ENCODE measurements around the gene TMEM161A. TPM values are rescaled to one million over a fixed set of nuclear protein-coding genes. Genes with fewer than 3 reads are reported as not detected.
"Not testable (repeated sequence)": the region's sequence is repeated elsewhere in the genome, so short reads cannot be mapped to it uniquely, and the experiment has no call there.

The TMEM161A gene
- total RNA-seq, 4 donors from 2014 or later: 16.9 to 41.9 (median 18.5) TPM

GRCh38 chr19:19152668-19153384, 14.5 kb upstream of the TMEM161A start:
- Histone ChIP-seq H3K27me3 (no peaks in the 10 kb centered on the region), H3K27ac (no peak overlapping the region), H3K4me3 (no peak overlapping the region), H3K9me3 (no peaks in the 10 kb centered on the region), H3K4me1 (no peaks in the 10 kb centered on the region), H3K36me3 (peaks cover 0 to under 1% (median 0%) of the 10 kb centered on the region in 4 donors)
- WGBS, 2 donors (ENCODE audit: low coverage in 1 of 2): 84% methylated on average over 3 to 13 of the region's 13 CpGs
- TF ChIP-seq POLR2AphosphoS5 (IDR thresholded peaks at IDR 0.05) (no peak), EP300 (IDR thresholded peaks at IDR 0.05; ENCODE audit: low read depth) (no peak), POLR2A (IDR thresholded peaks at IDR 0.05) (no peak), CTCF (IDR thresholded peaks at IDR 0.05) (no peak)
- intact Hi-C loops (cut with DNase I; ENCODE audit: low total_unique reads) (no loop called here), in situ Hi-C loops (cut with MboI; ENCODE audit: low pct_ligation_motif_present in 1 of 4, low pct_unique_long_range_greater_than_20kb in 1 of 4, low sequenced_read_pairs in 3 of 4) (no loop called here)
- DNase-seq: no peak

GRCh38 chr19:19151418-19151817, 13.1 kb upstream of the TMEM161A start:
- Histone ChIP-seq H3K27me3 (no peaks in the 10 kb centered on the region), H3K4me1 (no peaks in the 10 kb centered on the region), H3K9me3 (no peaks in the 10 kb centered on the region), H3K36me3 (peaks cover 0 to 8% (median 0%) of the 10 kb centered on the region in 4 donors), H3K4me3 (no peak overlapping the region), H3K27ac (no peak overlapping the region)
- WGBS, 2 donors (ENCODE audit: low coverage in 1 of 2): 61% methylated on average over 10 of the region's 11 CpGs; no CpG with 5 or more reads in 1 of the 2 donors
- in situ Hi-C loops (cut with MboI; ENCODE audit: low pct_ligation_motif_present in 1 of 4, low pct_unique_long_range_greater_than_20kb in 1 of 4, low sequenced_read_pairs in 3 of 4) (no loop called here), intact Hi-C loops (cut with DNase I; ENCODE audit: low total_unique reads) (no loop called here)
- TF ChIP-seq CTCF (IDR thresholded peaks at IDR 0.05) (no peak), POLR2A (IDR thresholded peaks at IDR 0.05) (no peak), EP300 (IDR thresholded peaks at IDR 0.05; ENCODE audit: low read depth) (no peak), POLR2AphosphoS5 (IDR thresholded peaks at IDR 0.05) (no peak)
- DNase-seq: peak; percentile 45

GRCh38 chr19:19149435-19149834, 11.2 kb upstream of the TMEM161A start:
- no peaks in the 10 kb centered on the region for H3K9me3 ChIP-seq
- H3K36me3 ChIP-seq: peaks cover 0 to 8% (median 0%) of the 10 kb centered on the region in 4 donors
- in situ Hi-C loops (cut with MboI; ENCODE audit: low pct_ligation_motif_present in 1 of 4, low pct_unique_long_range_greater_than_20kb in 1 of 4, low sequenced_read_pairs in 3 of 4): no loop called here
- peaks cover 0 to 7% (median 2%) of the 10 kb centered on the region in 4 donors for H3K4me1 ChIP-seq
- no peak overlapping the region for H3K27ac ChIP-seq
- H3K27me3 ChIP-seq: no peaks in the 10 kb centered on the region
- no peak for DNase-seq
- H3K4me3 ChIP-seq: no peak overlapping the region
- TF ChIP-seq POLR2A (IDR thresholded peaks at IDR 0.05): no peak
- TF ChIP-seq CTCF (IDR thresholded peaks at IDR 0.05): no peak
- TF ChIP-seq POLR2AphosphoS5 (IDR thresholded peaks at IDR 0.05): no peak
- no peak for TF ChIP-seq EP300 (IDR thresholded peaks at IDR 0.05; ENCODE audit: low read depth)
- intact Hi-C loops (cut with DNase I; ENCODE audit: low total_unique reads): no loop called here
- 90% methylated on average over 2 of the region's 2 CpGs; no CpG with 5 or more reads in 1 of the 2 donors for WGBS, 2 donors (ENCODE audit: low coverage in 1 of 2)

GRCh38 chr19:19148504-19148903, 10.2 kb upstream of the TMEM161A start:
- H3K4me3 ChIP-seq; H3K4me1 ChIP-seq; DNase-seq; H3K27ac ChIP-seq; H3K27me3 ChIP-seq; in situ Hi-C loops (cut with MboI; ENCODE audit: low pct_ligation_motif_present in 1 of 4, low pct_unique_long_range_greater_than_20kb in 1 of 4, low sequenced_read_pairs in 3 of 4); intact Hi-C loops (cut with DNase I; ENCODE audit: low total_unique reads); H3K36me3 ChIP-seq; H3K9me3 ChIP-seq: not testable (repeated sequence)
- WGBS, 2 donors (ENCODE audit: low coverage in 1 of 2): 96 to 98% methylated on average over 7 to 8 of the region's 8 CpGs
